ENCODE results near the gene ATP5F1A. TPM values are rescaled to one million over a fixed set of nuclear protein-coding genes. Genes with fewer than 3 reads are reported as not detected.

The ATP5F1A gene
- total and polyA plus RNA-seq, 4 donors, result 267 to 618 (median 369) TPM

DNA sequence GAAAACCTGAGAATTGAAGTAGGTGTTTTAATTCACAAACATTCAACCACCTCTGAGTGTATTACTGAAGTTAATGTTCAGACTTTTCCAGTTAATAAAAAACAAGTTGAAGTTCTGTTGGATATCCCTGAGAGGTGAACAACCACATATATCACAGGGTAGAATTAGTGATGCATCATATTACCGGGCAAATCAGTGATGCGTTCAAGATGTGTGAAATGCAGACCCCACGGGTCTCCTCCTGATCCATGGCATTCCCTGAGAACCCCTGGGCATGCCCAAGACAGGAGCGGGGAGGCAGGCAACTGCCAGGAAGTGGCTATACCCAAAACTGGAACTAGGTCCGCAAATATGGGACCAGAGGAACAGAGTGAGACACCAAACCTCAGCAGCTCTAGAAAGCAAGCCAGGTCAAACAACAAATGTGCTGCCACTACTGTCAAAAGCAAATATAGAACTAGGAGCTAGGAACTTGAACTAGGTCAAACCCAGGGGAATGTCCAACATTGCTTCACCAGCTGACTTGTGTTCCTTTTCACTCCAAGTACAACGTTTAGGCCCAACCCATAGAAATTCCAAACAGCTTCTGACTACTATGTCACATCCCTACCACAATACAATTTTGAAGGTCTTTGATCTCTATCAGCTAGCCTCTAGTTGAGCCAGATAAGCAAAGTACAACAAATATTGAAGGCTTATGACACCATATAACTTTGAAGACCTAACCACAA lies 46.2 kb downstream of the ATP5F1A start (continued):
- TF ChIP-seq EGR1 (IDR thresholded peaks at IDR 0.05; ENCODE audit: low read depth in 2 of 2), result peak in 1 of 2 donors; percentile 42
- peak; percentile 88 to 89 for TF ChIP-seq JUND (IDR thresholded peaks at IDR 0.05)
- peak; percentile 67 for TF ChIP-seq YY1 (IDR thresholded peaks at IDR 0.05)
- TF ChIP-seq HNF4A (conservative IDR thresholded peaks at IDR 0.05), result peak; percentile 95 to 96
- TF ChIP-seq HNF4G (IDR thresholded peaks at IDR 0.05), result peak; percentile 73
- TF ChIP-seq, protein P1, sequence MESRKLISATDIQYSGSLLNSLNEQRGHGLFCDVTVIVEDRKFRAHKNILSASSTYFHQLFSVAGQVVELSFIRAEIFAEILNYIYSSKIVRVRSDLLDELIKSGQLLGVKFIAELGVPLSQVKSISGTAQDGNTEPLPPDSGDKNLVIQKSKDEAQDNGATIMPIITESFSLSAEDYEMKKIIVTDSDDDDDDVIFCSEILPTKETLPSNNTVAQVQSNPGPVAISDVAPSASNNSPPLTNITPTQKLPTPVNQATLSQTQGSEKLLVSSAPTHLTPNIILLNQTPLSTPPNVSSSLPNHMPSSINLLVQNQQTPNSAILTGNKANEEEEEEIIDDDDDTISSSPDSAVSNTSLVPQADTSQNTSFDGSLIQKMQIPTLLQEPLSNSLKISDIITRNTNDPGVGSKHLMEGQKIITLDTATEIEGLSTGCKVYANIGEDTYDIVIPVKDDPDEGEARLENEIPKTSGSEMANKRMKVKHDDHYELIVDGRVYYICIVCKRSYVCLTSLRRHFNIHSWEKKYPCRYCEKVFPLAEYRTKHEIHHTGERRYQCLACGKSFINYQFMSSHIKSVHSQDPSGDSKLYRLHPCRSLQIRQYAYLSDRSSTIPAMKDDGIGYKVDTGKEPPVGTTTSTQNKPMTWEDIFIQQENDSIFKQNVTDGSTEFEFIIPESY (IDR thresholded peaks at IDR 0.05), result peak; percentile 87
- TF ChIP-seq, protein P2, sequence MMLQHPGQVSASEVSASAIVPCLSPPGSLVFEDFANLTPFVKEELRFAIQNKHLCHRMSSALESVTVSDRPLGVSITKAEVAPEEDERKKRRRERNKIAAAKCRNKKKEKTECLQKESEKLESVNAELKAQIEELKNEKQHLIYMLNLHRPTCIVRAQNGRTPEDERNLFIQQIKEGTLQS (IDR thresholded peaks at IDR 0.05), result peak; percentile 56
- peak; percentile 28 for TF ChIP-seq FOXA1 (IDR thresholded peaks at IDR 0.05)
- peak; percentile 34 to 64 for TF ChIP-seq RAD21 (IDR thresholded peaks at IDR 0.05)
- TF ChIP-seq TAF1 (conservative IDR thresholded peaks at IDR 0.05), result peak; percentile 69

DNA sequence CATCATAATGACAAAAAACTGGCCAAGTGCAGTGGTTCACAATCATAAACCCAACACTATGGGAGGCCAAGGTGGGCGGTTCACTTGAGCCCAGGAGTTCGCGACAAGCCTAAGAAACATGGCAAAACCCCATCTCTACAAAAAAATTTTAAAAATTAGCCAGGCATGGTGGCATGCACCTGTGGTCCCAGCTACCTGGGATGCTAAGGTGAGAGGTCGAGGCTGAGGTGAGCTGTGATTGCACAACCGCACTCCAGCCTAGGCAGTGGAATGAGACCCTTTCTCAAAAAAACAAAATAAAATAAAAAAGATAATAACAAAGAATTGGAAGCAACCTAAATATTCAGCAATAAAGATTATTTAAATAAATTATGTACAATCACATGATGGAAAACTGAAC lies 47.8 kb downstream of the ATP5F1A start:
- TF ChIP-seq FOXA1 (IDR thresholded peaks at IDR 0.05), result no peak
- no peak for TF ChIP-seq GABPA (IDR thresholded peaks at IDR 0.05 in 1 of 2, conservative IDR thresholded peaks at IDR 0.05 in 1 of 2)
- TF ChIP-seq, protein P3, sequence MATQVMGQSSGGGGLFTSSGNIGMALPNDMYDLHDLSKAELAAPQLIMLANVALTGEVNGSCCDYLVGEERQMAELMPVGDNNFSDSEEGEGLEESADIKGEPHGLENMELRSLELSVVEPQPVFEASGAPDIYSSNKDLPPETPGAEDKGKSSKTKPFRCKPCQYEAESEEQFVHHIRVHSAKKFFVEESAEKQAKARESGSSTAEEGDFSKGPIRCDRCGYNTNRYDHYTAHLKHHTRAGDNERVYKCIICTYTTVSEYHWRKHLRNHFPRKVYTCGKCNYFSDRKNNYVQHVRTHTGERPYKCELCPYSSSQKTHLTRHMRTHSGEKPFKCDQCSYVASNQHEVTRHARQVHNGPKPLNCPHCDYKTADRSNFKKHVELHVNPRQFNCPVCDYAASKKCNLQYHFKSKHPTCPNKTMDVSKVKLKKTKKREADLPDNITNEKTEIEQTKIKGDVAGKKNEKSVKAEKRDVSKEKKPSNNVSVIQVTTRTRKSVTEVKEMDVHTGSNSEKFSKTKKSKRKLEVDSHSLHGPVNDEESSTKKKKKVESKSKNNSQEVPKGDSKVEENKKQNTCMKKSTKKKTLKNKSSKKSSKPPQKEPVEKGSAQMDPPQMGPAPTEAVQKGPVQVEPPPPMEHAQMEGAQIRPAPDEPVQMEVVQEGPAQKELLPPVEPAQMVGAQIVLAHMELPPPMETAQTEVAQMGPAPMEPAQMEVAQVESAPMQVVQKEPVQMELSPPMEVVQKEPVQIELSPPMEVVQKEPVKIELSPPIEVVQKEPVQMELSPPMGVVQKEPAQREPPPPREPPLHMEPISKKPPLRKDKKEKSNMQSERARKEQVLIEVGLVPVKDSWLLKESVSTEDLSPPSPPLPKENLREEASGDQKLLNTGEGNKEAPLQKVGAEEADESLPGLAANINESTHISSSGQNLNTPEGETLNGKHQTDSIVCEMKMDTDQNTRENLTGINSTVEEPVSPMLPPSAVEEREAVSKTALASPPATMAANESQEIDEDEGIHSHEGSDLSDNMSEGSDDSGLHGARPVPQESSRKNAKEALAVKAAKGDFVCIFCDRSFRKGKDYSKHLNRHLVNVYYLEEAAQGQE (IDR thresholded peaks at IDR 0.05), result no peak
- TF ChIP-seq, protein P1 (IDR thresholded peaks at IDR 0.05), result no peak
- TF ChIP-seq RAD21 (IDR thresholded peaks at IDR 0.05), result no peak
- no peak for TF ChIP-seq NR2F2 (IDR thresholded peaks at IDR 0.05)
- TF ChIP-seq, protein P4, sequence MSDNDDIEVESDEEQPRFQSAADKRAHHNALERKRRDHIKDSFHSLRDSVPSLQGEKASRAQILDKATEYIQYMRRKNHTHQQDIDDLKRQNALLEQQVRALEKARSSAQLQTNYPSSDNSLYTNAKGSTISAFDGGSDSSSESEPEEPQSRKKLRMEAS (IDR thresholded peaks at IDR 0.05), result no peak
- TF ChIP-seq, protein P2 (IDR thresholded peaks at IDR 0.05), result no peak
- no peak for TF ChIP-seq RXRA (IDR thresholded peaks at IDR 0.05)
- TF ChIP-seq FOXA2 (IDR thresholded peaks at IDR 0.05), result no peak
- TF ChIP-seq SP1 (IDR thresholded peaks at IDR 0.05), result no peak
- TF ChIP-seq JUND (IDR thresholded peaks at IDR 0.05), result no peak
- TF ChIP-seq HNF4A (conservative IDR thresholded peaks at IDR 0.05), result no peak
- TF ChIP-seq YY1 (IDR thresholded peaks at IDR 0.05), result no peak
- no peak for TF ChIP-seq HNF4G (IDR thresholded peaks at IDR 0.05)
- TF ChIP-seq EGR1 (IDR thresholded peaks at IDR 0.05; ENCODE audit: low read depth in 2 of 2), result no peak
- TF ChIP-seq, protein P5, sequence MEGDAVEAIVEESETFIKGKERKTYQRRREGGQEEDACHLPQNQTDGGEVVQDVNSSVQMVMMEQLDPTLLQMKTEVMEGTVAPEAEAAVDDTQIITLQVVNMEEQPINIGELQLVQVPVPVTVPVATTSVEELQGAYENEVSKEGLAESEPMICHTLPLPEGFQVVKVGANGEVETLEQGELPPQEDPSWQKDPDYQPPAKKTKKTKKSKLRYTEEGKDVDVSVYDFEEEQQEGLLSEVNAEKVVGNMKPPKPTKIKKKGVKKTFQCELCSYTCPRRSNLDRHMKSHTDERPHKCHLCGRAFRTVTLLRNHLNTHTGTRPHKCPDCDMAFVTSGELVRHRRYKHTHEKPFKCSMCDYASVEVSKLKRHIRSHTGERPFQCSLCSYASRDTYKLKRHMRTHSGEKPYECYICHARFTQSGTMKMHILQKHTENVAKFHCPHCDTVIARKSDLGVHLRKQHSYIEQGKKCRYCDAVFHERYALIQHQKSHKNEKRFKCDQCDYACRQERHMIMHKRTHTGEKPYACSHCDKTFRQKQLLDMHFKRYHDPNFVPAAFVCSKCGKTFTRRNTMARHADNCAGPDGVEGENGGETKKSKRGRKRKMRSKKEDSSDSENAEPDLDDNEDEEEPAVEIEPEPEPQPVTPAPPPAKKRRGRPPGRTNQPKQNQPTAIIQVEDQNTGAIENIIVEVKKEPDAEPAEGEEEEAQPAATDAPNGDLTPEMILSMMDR (IDR thresholded peaks at IDR 0.05; ENCODE audit: low read depth, low read length, missing input control), result no peak
- TF ChIP-seq TAF1 (conservative IDR thresholded peaks at IDR 0.05), result no peak
- no peaks in the 10 kb centered on the region for H3K36me3 ChIP-seq (ENCODE audit: control insufficient read depth in 4 of 4, insufficient read depth in 3 of 4, low read depth in 1 of 4, low read length in 3 of 4)
- no peaks in the 10 kb centered on the region for H3K27me3 ChIP-seq (ENCODE audit: control insufficient read depth in 4 of 4, insufficient read depth in 4 of 4, low read length in 3 of 4)
- DNase-seq (ENCODE audit: low spot score), result no peak
- peaks cover 2 to 31% (median 14%) of the 10 kb centered on the region in 4 donors for H3K4me1 ChIP-seq (ENCODE audit: control insufficient read depth in 4 of 4, insufficient read depth in 4 of 4, low read length in 3 of 4)
- 98% methylated on average over 5 of the region's 5 CpGs for WGBS
- H3K9me3 ChIP-seq (ENCODE audit: control insufficient read depth in 4 of 4, low read length in 3 of 4), result no peaks in the 10 kb centered on the region
- H3K9ac ChIP-seq (ENCODE audit: low read depth in 1 of 2, low read length in 2 of 2), result no peak overlapping the region
- H3K27ac ChIP-seq (ENCODE audit: low read depth in 1 of 2, low read length in 2 of 2), result no peak overlapping the region
- no peak overlapping the region for H3K4me3 ChIP-seq (ENCODE audit: low read depth in 1 of 3, low read length in 3 of 3)

All from liver (tissue), 9 donors.